Fibroblast of mammary gland (primary cell): ENCODE results near the gene ANKRD30A.
"Not testable (repeated sequence)": the region's sequence is repeated elsewhere in the genome, so short reads cannot be mapped to it uniquely, and the experiment has no call there.

ENCODE experiments used
- DNase-seq: peaks from one replicate; pipeline ENCODE4 v3.0.0-alpha.2; 2010; ENCODE audit warnings: low read depth
- H3K4me3 ChIP-seq: 2 replicates; pipeline ENCODE4 v1.5.1; 2011; ENCODE audit warnings: low read depth, mild to moderate bottlenecking, low read length, moderate library complexity; ENCODE audit not compliant: control insufficient read depth
- CTCF ChIP-seq: conservative IDR thresholded peaks from 2 replicates; pipeline ENCODE4 v1.5.1; 2011; ENCODE audit warnings: low read depth, low read length, inconsistent platforms; ENCODE audit not compliant: control insufficient read depth, insufficient read depth

The ANKRD30A gene

DNA sequence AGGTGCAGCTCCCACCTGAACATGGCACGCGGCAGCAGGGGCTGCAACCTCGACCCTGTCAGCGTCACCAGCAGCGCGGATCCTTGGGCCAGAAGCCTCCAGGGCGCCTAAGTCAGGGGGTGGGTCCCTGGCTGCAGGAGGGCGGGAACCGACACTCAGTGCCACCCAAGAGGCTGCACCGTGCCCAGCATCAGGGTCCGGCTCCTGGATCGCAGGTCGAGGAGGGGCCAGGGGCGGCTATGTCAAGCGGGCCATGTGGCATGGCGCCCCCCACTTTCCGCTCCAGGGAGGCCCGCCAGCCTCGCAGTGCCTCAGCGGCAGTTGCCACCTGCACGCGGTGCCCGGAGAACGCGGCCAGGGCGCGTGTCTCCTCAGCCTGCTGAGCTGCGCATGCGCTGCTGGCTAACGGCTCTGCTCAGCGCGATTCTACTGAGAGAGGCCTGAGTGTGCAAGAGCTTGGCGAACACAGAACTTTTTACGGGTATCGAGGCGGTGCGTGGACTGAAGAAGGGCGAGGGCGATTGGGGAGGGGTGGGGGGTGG, at the start of gene ANKRD30A:
Gene ANKRD30A (plus strand): TSS at position 408 of the 542 bp plus-strand sequence. CDS start 190 bp downstream, outside the sequence.
- no peak for DNase-seq
- H3K4me3 ChIP-seq = no peak within 1 kb of the TSS
- TF ChIP-seq CTCF = no peak

- H3K4me3 ChIP-seq, DNase-seq: not testable (repeated sequence)
Measured at GRCh38 chr10:37076083-37076482, 49.3 kb upstream of the ANKRD30A start.

DNA sequence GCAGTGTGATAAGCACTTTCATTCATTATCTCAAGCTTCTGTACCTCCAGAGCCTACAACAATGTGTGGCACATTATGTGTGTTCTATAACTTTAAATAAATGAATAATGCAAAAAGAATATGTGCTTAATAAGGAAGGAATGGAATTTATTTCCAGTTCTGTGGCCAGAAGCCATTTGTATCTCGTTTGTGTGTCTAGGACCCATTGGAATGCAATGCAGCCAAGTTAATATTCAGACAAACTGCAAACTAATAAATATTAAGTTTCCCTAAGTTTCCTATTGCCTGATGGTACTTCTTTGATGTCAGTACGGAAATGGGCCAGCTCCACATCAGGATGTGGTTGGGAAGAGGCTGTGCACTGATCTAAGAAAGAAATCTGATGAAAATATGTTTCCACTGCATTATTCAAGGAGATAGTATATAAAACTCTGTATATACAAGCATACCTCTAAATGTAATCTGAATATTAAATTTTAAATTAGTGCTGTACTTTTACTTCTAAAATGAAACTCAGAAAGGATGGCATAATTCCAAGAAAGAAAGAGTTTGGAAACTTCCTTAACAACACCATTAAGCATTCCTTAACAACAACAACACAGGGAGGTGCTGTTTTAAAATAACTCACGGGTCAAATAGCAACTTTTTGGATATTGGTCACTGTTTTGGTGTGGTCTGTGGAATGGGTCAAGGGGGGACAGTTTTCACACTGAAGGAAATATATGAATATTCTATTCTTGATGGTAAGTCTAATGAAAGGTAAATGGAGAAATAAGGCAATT, 29.4 kb upstream of the ANKRD30A start:
- no peak for TF ChIP-seq CTCF
- no peak overlapping the region for H3K4me3 ChIP-seq
- no peak for DNase-seq

- H3K4me3 ChIP-seq = no peak overlapping the region
- no peak for DNase-seq
- TF ChIP-seq CTCF = no peak
Measured at GRCh38 chr10:37101261-37101660, 24.1 kb upstream of the ANKRD30A start.

DNA sequence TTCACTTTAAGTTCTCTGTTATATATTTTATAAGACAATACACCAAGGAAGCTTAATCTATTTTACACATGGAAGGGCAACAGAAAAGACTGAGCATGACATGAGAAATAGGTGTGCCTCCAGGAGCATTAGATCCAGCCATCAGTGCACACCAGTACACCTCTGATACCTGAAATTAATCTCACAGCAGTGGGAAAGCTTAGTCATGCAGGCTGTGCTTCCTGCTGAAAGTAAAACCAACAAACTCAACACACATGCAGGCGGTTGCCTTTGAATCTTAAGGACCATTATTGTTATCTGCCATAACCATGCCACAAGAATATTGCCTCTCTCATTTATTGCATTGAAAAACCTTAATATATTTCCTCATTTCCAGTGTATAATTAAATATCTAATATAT, 16.4 kb upstream of the ANKRD30A start:
- no peak overlapping the region for H3K4me3 ChIP-seq
- TF ChIP-seq CTCF = no peak
- DNase-seq = no peak

DNA sequence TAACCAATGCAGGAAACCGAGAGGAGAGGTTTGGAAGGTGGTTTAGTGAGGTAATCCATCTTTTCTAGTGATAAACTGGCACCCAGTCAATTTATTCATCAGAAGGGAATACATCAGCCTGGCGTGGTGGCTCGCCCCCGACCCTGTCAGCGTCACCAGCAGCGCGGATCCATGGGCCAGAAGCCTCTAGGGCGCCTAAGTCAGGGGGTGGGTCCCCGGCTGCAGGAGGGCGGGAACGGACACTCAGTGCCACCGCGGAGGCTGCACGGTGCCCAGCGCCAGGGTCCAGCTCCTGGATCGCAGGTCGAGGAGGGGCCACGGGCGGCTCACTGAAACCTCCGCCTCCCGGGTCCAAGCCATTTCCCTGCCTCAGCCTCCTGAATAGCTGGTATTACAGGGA, 866 bp upstream of the ANKRD30A start:
- no peak for DNase-seq
- TF ChIP-seq CTCF = no peak
- H3K4me3 ChIP-seq = no peak overlapping the region

DNA sequence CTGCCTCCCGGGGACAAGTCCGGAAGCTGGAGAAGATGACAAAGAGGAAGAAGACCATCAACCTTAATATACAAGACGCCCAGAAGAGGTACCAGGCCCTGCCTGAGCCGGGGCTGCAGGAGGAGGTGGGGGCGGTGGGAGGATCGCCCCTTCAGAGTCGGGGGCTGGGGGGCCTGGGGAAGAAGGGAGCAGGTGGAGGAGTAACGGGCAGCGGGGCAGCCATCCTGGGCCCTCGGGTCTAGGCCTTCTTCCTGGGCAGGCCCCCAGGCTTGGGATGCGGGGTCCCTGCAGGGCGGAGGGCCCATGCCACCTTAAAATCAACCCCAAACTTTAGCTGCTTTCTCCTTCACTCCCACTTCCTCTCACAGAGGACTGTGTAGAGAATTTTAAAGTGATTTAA, 523 bp downstream of the ANKRD30A start:
- no peak for DNase-seq
- no peak for TF ChIP-seq CTCF
- H3K4me3 ChIP-seq = no peak overlapping the region
